GM12878 (cell line): ENCODE measurements around the gene ELK4. TPM values are rescaled to one million over a fixed set of nuclear protein-coding genes. Genes with fewer than 3 reads are reported as not detected.

ENCODE experiments used
- BMI1 ChIP-seq: fragments of 450-650 bp; IDR thresholded peaks from 2 replicates; pipeline ENCODE4 v1.6.1; 2016; ENCODE audit warnings: mild to moderate bottlenecking, moderate library complexity, borderline replicate concordance
- CBX5 ChIP-seq: sonication (generic); IDR thresholded peaks from 2 replicates; pipeline ENCODE4 v1.6.1; 2016; ENCODE audit warnings: low read depth, moderate library complexity, mild to moderate bottlenecking, inconsistent platforms
- FOXK2 ChIP-seq: fragments of 450-650 bp; IDR thresholded peaks from 2 replicates; pipeline ENCODE4 v1.6.1; 2017; ENCODE audit warnings: mild to moderate bottlenecking, moderate library complexity
- IKZF1 ChIP-seq: fragments of 450-650 bp; conservative IDR thresholded peaks from 2 replicates; pipeline ENCODE4 v1.6.1; 2017; ENCODE audit warnings: antibody characterized with exemption, mild to moderate bottlenecking
- KLF5 ChIP-seq: fragments of 450-650 bp; IDR thresholded peaks from 2 replicates; pipeline ENCODE4 v1.6.1; 2014; ENCODE audit warnings: mild to moderate bottlenecking; ENCODE audit not compliant: partially characterized antibody
- NR2F1 ChIP-seq: fragments of 450-650 bp; conservative IDR thresholded peaks from 2 replicates; pipeline ENCODE4 v1.6.1; 2017; ENCODE audit warnings: mild to moderate bottlenecking
- RB1 ChIP-seq: fragments of 450-650 bp; formaldehyde crosslinking; IDR thresholded peaks from 2 replicates; pipeline ENCODE4 v1.6.1; 2017; ENCODE audit warnings: mild to moderate bottlenecking, borderline replicate concordance
- REST ChIP-seq: IDR thresholded peaks from 2 replicates; pipeline ENCODE4 v1.6.1; 2012; ENCODE audit warnings: mild to moderate bottlenecking, low read depth, low read length
- ZNF217 ChIP-seq: fragments of 450-650 bp; IDR thresholded peaks from 2 replicates; pipeline ENCODE4 v1.6.1; 2017; ENCODE audit warnings: antibody characterized with exemption, mild to moderate bottlenecking
- ZNF592 ChIP-seq: fragments of 450-650 bp; IDR thresholded peaks from 2 replicates; pipeline ENCODE4 v1.6.1; 2017; ENCODE audit warnings: mild to moderate bottlenecking, moderate library complexity
- polyA plus RNA-seq, 11 experiments: library from polyadenylated mRNA; depleted of rRNA in 4 of 11; unstranded in 6 of 11; stranded (reverse) in 5 of 11; fragments of >200 nt; fragmentation: Nextera tagmentation in 4 of 11; fragmentation: Illumina TruSeq in 1 of 11; extraction: Ambion mirVana in 4 of 11; extraction: Trizol in 1 of 11; gene quantifications; 1 replicate in 1 of 11; 2 replicates in 10 of 11; pipeline versions ENCODE4 v1.2.1 to v1.2.3, GENCODE V29; 2011 to 2016; ENCODE audit warnings: inconsistent platforms in 2 of 11, missing spikeins in 2 of 11, low read depth in 1 of 11
- total RNA-seq, 4 experiments: library from RNA; depleted of rRNA in 3 of 4; stranded (reverse); fragments of >200 nt in 3 of 4; fragmentation: Illumina TruSeq in 1 of 4; extraction: Trizol in 1 of 4; gene quantifications; 2 replicates each; pipeline versions ENCODE4 v1.2.1 to v1.2.3, GENCODE V29; 2013 to 2021
- TF ChIP-seq, protein P1 (sequence below): fragments of 450-650 bp; formaldehyde crosslinking; IDR thresholded peaks from 2 replicates; pipeline ENCODE4 v1.4.0; 2020; ENCODE audit warnings: mild to moderate bottlenecking, moderate library complexity
- TF ChIP-seq, protein P2 (sequence below): IDR thresholded peaks from 2 replicates; pipeline ENCODE4 v1.6.1; 2012; ENCODE audit warnings: improper control_type of control experiment, low read depth, low read length; ENCODE audit not compliant: insufficient replicate concordance

Gene ELK4
- total and polyA plus RNA-seq, 10 of the 15 experiments (the other 5 are each of a cell fraction or from before 2014, with no cell fraction given) = 5.2 to 71.5 (median 18.5) TPM

DNA sequence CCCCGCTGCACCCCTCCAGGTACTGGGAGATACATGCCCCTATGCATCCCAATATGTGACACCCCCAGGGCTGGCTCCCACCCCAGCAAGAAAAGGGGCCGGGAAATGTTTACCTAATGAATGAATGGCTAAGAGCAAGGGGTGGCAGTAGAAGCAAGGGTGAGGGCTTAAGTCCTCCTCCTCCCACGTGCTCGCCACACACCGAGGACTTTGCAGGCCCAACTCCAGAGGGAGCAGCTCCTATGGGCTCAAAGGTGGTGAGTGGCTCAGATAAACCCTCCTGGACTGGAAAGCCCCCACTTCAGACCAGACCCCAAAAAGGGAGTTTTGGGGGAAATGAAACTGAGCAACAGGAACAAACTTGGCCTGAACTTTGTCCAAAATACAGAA, 37.1 kb upstream of the ELK4 start (continued):
- peak; percentile 92 for TF ChIP-seq IKZF1
- TF ChIP-seq ZNF592 = 0 out of 2 replicates have a peak, but pooled peaks have one; percentile 25
- no peak for TF ChIP-seq RB1
- TF ChIP-seq, protein P1, sequence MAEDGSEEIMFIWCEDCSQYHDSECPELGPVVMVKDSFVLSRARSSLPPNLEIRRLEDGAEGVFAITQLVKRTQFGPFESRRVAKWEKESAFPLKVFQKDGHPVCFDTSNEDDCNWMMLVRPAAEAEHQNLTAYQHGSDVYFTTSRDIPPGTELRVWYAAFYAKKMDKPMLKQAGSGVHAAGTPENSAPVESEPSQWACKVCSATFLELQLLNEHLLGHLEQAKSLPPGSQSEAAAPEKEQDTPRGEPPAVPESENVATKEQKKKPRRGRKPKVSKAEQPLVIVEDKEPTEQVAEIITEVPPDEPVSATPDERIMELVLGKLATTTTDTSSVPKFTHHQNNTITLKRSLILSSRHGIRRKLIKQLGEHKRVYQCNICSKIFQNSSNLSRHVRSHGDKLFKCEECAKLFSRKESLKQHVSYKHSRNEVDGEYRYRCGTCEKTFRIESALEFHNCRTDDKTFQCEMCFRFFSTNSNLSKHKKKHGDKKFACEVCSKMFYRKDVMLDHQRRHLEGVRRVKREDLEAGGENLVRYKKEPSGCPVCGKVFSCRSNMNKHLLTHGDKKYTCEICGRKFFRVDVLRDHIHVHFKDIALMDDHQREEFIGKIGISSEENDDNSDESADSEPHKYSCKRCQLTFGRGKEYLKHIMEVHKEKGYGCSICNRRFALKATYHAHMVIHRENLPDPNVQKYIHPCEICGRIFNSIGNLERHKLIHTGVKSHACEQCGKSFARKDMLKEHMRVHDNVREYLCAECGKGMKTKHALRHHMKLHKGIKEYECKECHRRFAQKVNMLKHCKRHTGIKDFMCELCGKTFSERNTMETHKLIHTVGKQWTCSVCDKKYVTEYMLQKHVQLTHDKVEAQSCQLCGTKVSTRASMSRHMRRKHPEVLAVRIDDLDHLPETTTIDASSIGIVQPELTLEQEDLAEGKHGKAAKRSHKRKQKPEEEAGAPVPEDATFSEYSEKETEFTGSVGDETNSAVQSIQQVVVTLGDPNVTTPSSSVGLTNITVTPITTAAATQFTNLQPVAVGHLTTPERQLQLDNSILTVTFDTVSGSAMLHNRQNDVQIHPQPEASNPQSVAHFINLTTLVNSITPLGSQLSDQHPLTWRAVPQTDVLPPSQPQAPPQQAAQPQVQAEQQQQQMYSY (CRISPR knock-in tag) = no peak
- TF ChIP-seq, protein P2, sequence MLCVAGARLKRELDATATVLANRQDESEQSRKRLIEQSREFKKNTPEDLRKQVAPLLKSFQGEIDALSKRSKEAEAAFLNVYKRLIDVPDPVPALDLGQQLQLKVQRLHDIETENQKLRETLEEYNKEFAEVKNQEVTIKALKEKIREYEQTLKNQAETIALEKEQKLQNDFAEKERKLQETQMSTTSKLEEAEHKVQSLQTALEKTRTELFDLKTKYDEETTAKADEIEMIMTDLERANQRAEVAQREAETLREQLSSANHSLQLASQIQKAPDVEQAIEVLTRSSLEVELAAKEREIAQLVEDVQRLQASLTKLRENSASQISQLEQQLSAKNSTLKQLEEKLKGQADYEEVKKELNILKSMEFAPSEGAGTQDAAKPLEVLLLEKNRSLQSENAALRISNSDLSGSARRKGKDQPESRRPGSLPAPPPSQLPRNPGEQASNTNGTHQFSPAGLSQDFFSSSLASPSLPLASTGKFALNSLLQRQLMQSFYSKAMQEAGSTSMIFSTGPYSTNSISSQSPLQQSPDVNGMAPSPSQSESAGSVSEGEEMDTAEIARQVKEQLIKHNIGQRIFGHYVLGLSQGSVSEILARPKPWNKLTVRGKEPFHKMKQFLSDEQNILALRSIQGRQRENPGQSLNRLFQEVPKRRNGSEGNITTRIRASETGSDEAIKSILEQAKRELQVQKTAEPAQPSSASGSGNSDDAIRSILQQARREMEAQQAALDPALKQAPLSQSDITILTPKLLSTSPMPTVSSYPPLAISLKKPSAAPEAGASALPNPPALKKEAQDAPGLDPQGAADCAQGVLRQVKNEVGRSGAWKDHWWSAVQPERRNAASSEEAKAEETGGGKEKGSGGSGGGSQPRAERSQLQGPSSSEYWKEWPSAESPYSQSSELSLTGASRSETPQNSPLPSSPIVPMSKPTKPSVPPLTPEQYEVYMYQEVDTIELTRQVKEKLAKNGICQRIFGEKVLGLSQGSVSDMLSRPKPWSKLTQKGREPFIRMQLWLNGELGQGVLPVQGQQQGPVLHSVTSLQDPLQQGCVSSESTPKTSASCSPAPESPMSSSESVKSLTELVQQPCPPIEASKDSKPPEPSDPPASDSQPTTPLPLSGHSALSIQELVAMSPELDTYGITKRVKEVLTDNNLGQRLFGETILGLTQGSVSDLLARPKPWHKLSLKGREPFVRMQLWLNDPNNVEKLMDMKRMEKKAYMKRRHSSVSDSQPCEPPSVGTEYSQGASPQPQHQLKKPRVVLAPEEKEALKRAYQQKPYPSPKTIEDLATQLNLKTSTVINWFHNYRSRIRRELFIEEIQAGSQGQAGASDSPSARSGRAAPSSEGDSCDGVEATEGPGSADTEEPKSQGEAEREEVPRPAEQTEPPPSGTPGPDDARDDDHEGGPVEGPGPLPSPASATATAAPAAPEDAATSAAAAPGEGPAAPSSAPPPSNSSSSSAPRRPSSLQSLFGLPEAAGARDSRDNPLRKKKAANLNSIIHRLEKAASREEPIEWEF = no peak
- TF ChIP-seq CBX5 = no peak
- no peak for TF ChIP-seq KLF5
- TF ChIP-seq REST = no peak
- TF ChIP-seq BMI1 = no peak
- TF ChIP-seq NR2F1 = no peak; the same call in 1 of the 2 replicates
- no peak for TF ChIP-seq ZNF217
- TF ChIP-seq FOXK2 = no peak
